ENCODE measurements around the gene ATP13A2. TPM values are rescaled to one million over a fixed set of nuclear protein-coding genes. Genes with fewer than 3 reads are reported as not detected.
A peak's percentile ranks its signal among the peaks of the same experiment; 100 is the strongest.

Gene ATP13A2
- total RNA-seq, 3 donors from 2014 or later (not counting 1 experiment from before 2014, with no cell fraction given): 38.7 to 53.6 (median 42.8) TPM

DNA sequence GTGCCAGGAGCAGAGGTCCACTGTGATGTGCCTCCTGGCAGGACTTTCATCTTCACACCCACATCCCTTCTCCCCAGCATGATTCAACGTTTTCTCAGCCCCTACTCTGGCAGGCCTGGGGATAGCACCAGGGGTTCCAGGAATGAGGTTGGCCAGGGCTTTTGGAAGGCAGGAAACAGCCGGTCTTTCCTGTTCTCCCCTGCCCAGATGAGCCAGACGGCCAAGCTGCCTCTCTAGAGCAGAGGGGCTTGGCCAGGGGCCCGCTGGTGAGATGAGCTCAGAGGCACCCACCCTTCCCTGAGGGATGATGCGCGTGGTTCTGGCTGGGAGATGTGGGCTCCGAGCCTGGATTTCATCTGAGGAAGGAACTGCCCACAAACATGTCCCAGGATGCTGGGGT is 27.0 kb downstream of the ATP13A2 start:
- intact Hi-C loops (cut with micrococcal nuclease): no loop called here
- TF ChIP-seq, protein P1, sequence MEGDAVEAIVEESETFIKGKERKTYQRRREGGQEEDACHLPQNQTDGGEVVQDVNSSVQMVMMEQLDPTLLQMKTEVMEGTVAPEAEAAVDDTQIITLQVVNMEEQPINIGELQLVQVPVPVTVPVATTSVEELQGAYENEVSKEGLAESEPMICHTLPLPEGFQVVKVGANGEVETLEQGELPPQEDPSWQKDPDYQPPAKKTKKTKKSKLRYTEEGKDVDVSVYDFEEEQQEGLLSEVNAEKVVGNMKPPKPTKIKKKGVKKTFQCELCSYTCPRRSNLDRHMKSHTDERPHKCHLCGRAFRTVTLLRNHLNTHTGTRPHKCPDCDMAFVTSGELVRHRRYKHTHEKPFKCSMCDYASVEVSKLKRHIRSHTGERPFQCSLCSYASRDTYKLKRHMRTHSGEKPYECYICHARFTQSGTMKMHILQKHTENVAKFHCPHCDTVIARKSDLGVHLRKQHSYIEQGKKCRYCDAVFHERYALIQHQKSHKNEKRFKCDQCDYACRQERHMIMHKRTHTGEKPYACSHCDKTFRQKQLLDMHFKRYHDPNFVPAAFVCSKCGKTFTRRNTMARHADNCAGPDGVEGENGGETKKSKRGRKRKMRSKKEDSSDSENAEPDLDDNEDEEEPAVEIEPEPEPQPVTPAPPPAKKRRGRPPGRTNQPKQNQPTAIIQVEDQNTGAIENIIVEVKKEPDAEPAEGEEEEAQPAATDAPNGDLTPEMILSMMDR (IDR thresholded peaks at IDR 0.05): no peak

DNA sequence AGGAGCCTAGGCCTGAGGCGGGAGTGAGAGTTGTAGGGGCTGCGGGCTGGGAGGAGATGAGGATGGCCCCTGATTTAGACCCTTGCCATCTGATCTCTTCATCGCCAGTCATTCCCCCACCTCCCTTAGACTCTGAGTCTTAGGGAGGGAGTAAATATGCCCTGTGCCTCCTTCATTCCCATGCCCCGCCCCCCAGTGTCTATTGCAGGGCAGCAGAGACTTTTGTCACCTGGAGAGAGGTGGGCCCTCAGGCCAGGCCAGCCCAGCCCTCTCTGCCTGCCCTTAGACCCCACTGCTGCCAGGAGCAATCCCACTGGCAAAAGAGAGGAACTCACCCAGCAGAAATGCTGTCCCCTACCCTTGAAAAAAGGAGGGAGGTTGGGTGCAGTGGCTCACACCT is 28.1 kb downstream of the ATP13A2 start:
- intact Hi-C loops (cut with micrococcal nuclease): no loop called here
- peaks cover 20 to 27% of the 10 kb centered on the region in 2 donors for H3K27me3 Mint-ChIP-seq (ENCODE audit: low read depth in 2 of 2)
- TF ChIP-seq, protein P1 (IDR thresholded peaks at IDR 0.05): no peak
- H3K4me1 ChIP-seq (ENCODE audit: control insufficient read depth, insufficient read depth, low read length): peaks cover 7% of the 10 kb centered on the region
- ATAC-seq: no peak
- no peaks in the 10 kb centered on the region for H3K9me3 Mint-ChIP-seq
- DNase-seq: no peak
- peaks cover 0 to 15% of the 10 kb centered on the region in 2 donors for H3K4me1 Mint-ChIP-seq
- H3K27ac ChIP-seq (ENCODE audit: low read length): no peak overlapping the region
- H3K36me3 Mint-ChIP-seq: peaks cover 6% of the 10 kb centered on the region
- H3K27ac Mint-ChIP-seq: no peak overlapping the region
- H3K4me3 Mint-ChIP-seq: no peak overlapping the region
- peaks cover 10% of the 10 kb centered on the region for H3K27me3 ChIP-seq (ENCODE audit: control insufficient read depth, insufficient read depth, low read length)
- H3K36me3 ChIP-seq (ENCODE audit: control insufficient read depth, insufficient read depth, low read length): peaks cover 10% of the 10 kb centered on the region
- no peak overlapping the region for H3K4me3 ChIP-seq (ENCODE audit: low read length)
- WGBS (ENCODE audit: insufficient coverage): 90% methylated on average over 3 of the region's 4 CpGs
- no peaks in the 10 kb centered on the region for H3K9me3 ChIP-seq (ENCODE audit: control insufficient read depth, insufficient read depth, low read length)

More for the DNA sequence above, 27.0 kb downstream of the ATP13A2 start:
- Histone ChIP-seq H3K27ac (ENCODE audit: low read length) (no peak overlapping the region), H3K4me3 (ENCODE audit: low read length) (no peak overlapping the region), H3K4me1 (ENCODE audit: control insufficient read depth, insufficient read depth, low read length) (peaks cover 7% of the 10 kb centered on the region), H3K9me3 (ENCODE audit: control insufficient read depth, insufficient read depth, low read length) (no peaks in the 10 kb centered on the region), H3K27me3 (ENCODE audit: control insufficient read depth, insufficient read depth, low read length) (peaks cover 6% of the 10 kb centered on the region), H3K36me3 (ENCODE audit: control insufficient read depth, insufficient read depth, low read length) (peaks cover 10% of the 10 kb centered on the region)
- DNase-seq: no peak
- Mint-ChIP-seq H3K4me1 (peaks cover 0 to 15% of the 10 kb centered on the region in 2 donors), H3K27me3 (ENCODE audit: low read depth in 2 of 2) (peaks cover 20 to 27% of the 10 kb centered on the region in 2 donors), H3K36me3 (peaks cover 6% of the 10 kb centered on the region), H3K9me3 (no peaks in the 10 kb centered on the region), H3K4me3 (no peak overlapping the region), H3K27ac (no peak overlapping the region)
- no peak for ATAC-seq
- 57% methylated on average over 7 of the region's 7 CpGs for whole genome bisulfite sequencing (ENCODE audit: insufficient coverage)

DNA sequence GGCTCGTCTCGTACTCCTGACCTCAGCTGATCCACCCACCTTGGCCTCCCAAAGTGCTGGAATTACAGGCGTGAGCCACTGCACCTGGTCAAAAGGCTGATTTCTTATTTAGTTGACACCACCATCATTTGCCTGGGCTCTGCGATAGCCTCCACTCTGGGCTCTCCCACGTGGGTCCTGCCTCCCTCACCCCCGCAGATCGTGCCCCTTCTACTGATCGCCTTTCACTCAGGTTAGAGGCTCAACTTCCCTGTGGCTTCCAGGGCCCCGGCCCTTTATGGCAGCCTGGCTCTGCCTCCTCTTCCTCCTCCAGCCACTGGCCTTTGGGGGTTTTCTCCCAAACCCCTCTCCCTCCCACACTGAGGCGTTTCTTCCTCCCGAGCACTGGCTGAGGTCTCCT is 28.8 kb downstream of the ATP13A2 start:
- DNase-seq: no peak
- Histone ChIP-seq H3K4me3 (ENCODE audit: low read length) (no peak overlapping the region), H3K4me1 (ENCODE audit: control insufficient read depth, insufficient read depth, low read length) (peaks cover 7% of the 10 kb centered on the region), H3K27ac (ENCODE audit: low read length) (no peak overlapping the region), H3K27me3 (ENCODE audit: control insufficient read depth, insufficient read depth, low read length) (peaks cover 10% of the 10 kb centered on the region), H3K36me3 (ENCODE audit: control insufficient read depth, insufficient read depth, low read length) (peaks cover 6% of the 10 kb centered on the region), H3K9me3 (ENCODE audit: control insufficient read depth, insufficient read depth, low read length) (no peaks in the 10 kb centered on the region)
- Mint-ChIP-seq H3K9me3 (no peaks in the 10 kb centered on the region), H3K27ac (no peak overlapping the region), H3K4me1 (peaks cover 0 to 15% of the 10 kb centered on the region in 2 donors), H3K27me3 (ENCODE audit: low read depth in 2 of 2) (peaks cover 20 to 27% of the 10 kb centered on the region in 2 donors), H3K4me3 (no peak overlapping the region), H3K36me3 (peaks cover 6% of the 10 kb centered on the region)
- WGBS (ENCODE audit: insufficient coverage): 79% methylated on average over 11 of the region's 11 CpGs
- ATAC-seq: no peak
- TF ChIP-seq, protein P1 (IDR thresholded peaks at IDR 0.05): no peak
- intact Hi-C loops (cut with micrococcal nuclease): no loop called here

DNA sequence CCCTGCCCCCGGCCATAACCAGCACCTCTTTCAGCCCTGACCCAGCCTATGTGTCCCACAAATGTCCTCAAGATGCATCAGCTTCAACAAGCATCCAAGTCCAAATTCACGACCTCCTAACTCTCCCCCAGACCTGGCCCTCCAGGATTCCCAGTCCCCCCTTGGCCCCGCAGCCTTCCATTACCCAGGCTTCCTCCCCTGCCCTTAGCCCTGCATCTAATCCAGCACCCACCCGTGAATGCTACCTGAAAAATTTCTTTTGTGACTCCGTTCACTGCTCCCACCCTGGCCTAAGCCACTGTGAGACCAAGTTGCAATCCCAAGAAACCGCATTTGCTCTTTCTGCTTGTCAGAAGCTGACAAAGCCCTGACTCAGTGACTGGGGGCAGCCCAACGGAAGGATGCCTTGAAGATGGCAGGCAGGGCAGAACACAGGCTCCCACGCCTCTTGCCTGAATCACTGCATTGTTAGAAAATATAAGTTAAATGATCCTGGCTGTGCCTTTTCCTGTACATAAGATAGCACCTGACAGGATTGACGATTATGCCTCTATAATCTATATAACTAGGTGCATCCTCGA is 30.4 kb downstream of the ATP13A2 start:
- no peak for ATAC-seq
- Histone ChIP-seq H3K4me1 (ENCODE audit: control insufficient read depth, insufficient read depth, low read length) (peaks cover 7% of the 10 kb centered on the region), H3K4me3 (ENCODE audit: low read length) (no peak overlapping the region), H3K27me3 (ENCODE audit: control insufficient read depth, insufficient read depth, low read length) (peaks cover 10% of the 10 kb centered on the region), H3K27ac (ENCODE audit: low read length) (no peak overlapping the region), H3K9me3 (ENCODE audit: control insufficient read depth, insufficient read depth, low read length) (no peaks in the 10 kb centered on the region), H3K36me3 (ENCODE audit: control insufficient read depth, insufficient read depth, low read length) (peaks cover 3% of the 10 kb centered on the region)
- WGBS (ENCODE audit: insufficient coverage): 83% methylated on average over 10 of the region's 10 CpGs
- Mint-ChIP-seq H3K4me1 (peaks cover 0 to 15% of the 10 kb centered on the region in 2 donors), H3K4me3 (peak overlapping the region; percentile 65), H3K27ac (peak overlapping the region in 1 of 2 donors; percentile 35), H3K9me3 (no peaks in the 10 kb centered on the region), H3K27me3 (ENCODE audit: low read depth in 2 of 2) (peaks cover 20 to 27% of the 10 kb centered on the region in 2 donors), H3K36me3 (peaks cover 6% of the 10 kb centered on the region)
- TF ChIP-seq, protein P1 (IDR thresholded peaks at IDR 0.05): no peak
- no peak for DNase-seq
- intact Hi-C loops (cut with micrococcal nuclease): no loop called here

Data from natural killer cell (primary cell).